ENCODE results near the gene ASIC4.
A peak's percentile ranks its signal among the peaks of the same experiment; 100 is the strongest.

The ASIC4 gene

GRCh38 chr2:219533930-219534661 lies 19.8 kb downstream of the ASIC4 start:
- DNase-seq = no peak

- DNase-seq = no peak
These were observed 22.1 kb downstream of the ASIC4 start for GRCh38 chr2:219536425-219536824.

- no peak for DNase-seq
These were observed 22.7 kb downstream of the ASIC4 start for GRCh38 chr2:219536967-219537366.

- DNase-seq = no peak
These were observed 23.6 kb downstream of the ASIC4 start for GRCh38 chr2:219537657-219538488.

GRCh38 chr2:219538504-219538951 lies 24.2 kb downstream of the ASIC4 start:
- DNase-seq = peak in 8 of 56 donors; percentile 11 to 46 (median 23)

GRCh38 chr2:219538956-219539788 lies 24.9 kb downstream of the ASIC4 start:
- peak in 1 of 56 donors; percentile 41 for DNase-seq

GRCh38 chr2:219539926-219540678 lies 25.8 kb downstream of the ASIC4 start:
- DNase-seq = no peak

GRCh38 chr2:219540784-219541504 lies 26.7 kb downstream of the ASIC4 start:
- DNase-seq = no peak

- DNase-seq = peak in 49 of 56 donors; percentile 15 to 87 (median 70)
These were observed 27.4 kb downstream of the ASIC4 start for GRCh38 chr2:219541611-219542180.

- DNase-seq = peak in 5 of 56 donors; percentile 38 to 77 (median 58)
These were observed 28.8 kb downstream of the ASIC4 start for GRCh38 chr2:219542931-219543595.

- peak; percentile 59 to 100 (median 98) for DNase-seq
These were observed 29.5 kb downstream of the ASIC4 start, which contains the start of the genes CHPF and TMEM198 for GRCh38 chr2:219543596-219544358. Gene CHPF (minus strand): TSS chr2:219543809. CDS start chr2:219543538, 271 bp downstream. Gene TMEM198 (plus strand): TSS chr2:219544028. CDS start chr2:219544728, 700 bp downstream.

GRCh38 chr2:219544567-219544966 lies 30.3 kb downstream of the ASIC4 start:
- DNase-seq = peak in 1 of 56 donors; percentile 17

GRCh38 chr2:219545295-219545942 lies 31.1 kb downstream of the ASIC4 start:
- no peak for DNase-seq

- DNase-seq = no peak
These were observed 31.7 kb downstream of the ASIC4 start for GRCh38 chr2:219545943-219546352.

GRCh38 chr2:219547621-219548020 lies 33.3 kb downstream of the ASIC4 start:
- DNase-seq = no peak

GRCh38 chr2:219548990-219549389 lies 34.7 kb downstream of the ASIC4 start:
- no peak for DNase-seq

- no peak for DNase-seq
These were observed 35.3 kb downstream of the ASIC4 start for GRCh38 chr2:219549619-219550018.

Data from amygdala (tissue), 56 donors.